HepG2 (cell line): Measurements from ENCODE around the gene PBX2.
A peak's percentile ranks its signal among the peaks of the same experiment; 100 is the strongest.

Experiments
- ATF7 ChIP-seq, 2 experiments: fragments of 450-650 bp in 1 of 2; sonication (generic) in 1 of 2; formaldehyde crosslinking in 1 of 2; IDR thresholded peaks; 2 replicates each; pipeline versions ENCODE4 v1.4.0 to v1.6.1; 2016 to 2020; ENCODE audit warnings: antibody characterized with exemption in 1 of 2, mild to moderate bottlenecking in 1 of 2, missing genetic modification reagents in 1 of 2
- CEBPB ChIP-seq: IDR thresholded peaks from 2 replicates; pipeline ENCODE4 v1.6.1; 2011; ENCODE audit warnings: low read depth, low read length, improper control_type of control experiment, borderline replicate concordance
- CTCF ChIP-seq: sonication (generic); formaldehyde crosslinking; IDR thresholded peaks from 2 replicates; pipeline ENCODE4 v1.5.0; 2020; ENCODE audit warnings: mild to moderate bottlenecking, missing genetic modification reagents, moderate library complexity
- EZH2 ChIP-seq: conservative IDR thresholded peaks from 2 replicates; pipeline ENCODE4 v1.6.1; 2012; ENCODE audit warnings: mild to moderate bottlenecking, low read depth, low read length, moderate library complexity
- FOSL2 ChIP-seq: sonication (generic); formaldehyde crosslinking; IDR thresholded peaks from 2 replicates; pipeline ENCODE4 v1.4.0; 2020; ENCODE audit warnings: missing genetic modification reagents
- FUBP1 ChIP-seq: sonication (generic); formaldehyde crosslinking; IDR thresholded peaks from 2 replicates; pipeline ENCODE4 v1.5.1; 2020; ENCODE audit warnings: missing genetic modification reagents, mild to moderate bottlenecking, borderline replicate concordance
- GPN1 ChIP-seq: sonication (generic); formaldehyde crosslinking; IDR thresholded peaks from 2 replicates; pipeline ENCODE4 v1.5.1; 2020; ENCODE audit warnings: missing genetic modification reagents, borderline replicate concordance
- HOXA7 ChIP-seq: sonication (generic); formaldehyde crosslinking; IDR thresholded peaks from 2 replicates; pipeline ENCODE4 v1.8.1; 2022; ENCODE audit warnings: mild to moderate bottlenecking, missing genetic modification reagents, moderate library complexity
- SP1 ChIP-seq, 2 experiments: fragments of 450-650 bp in 1 of 2; sonication (generic) in 1 of 2; formaldehyde crosslinking in 1 of 2; IDR thresholded peaks; 2 replicates each; pipeline versions ENCODE4 v1.4.0 to v1.6.1; 2016 to 2020; ENCODE audit warnings: missing genetic modification reagents in 1 of 2
- ZBTB21 ChIP-seq: sonication (generic); formaldehyde crosslinking; IDR thresholded peaks from 2 replicates; pipeline ENCODE4 v1.4.0; 2020; ENCODE audit warnings: missing genetic modification reagents
- ZBTB40 ChIP-seq, 2 experiments: fragments of 450-650 bp in 1 of 2; sonication (generic) in 1 of 2; formaldehyde crosslinking in 1 of 2; IDR thresholded peaks; 2 replicates each; pipeline versions ENCODE4 v1.6.1 to v1.8.0; 2016 to 2022; ENCODE audit warnings: antibody characterized with exemption in 1 of 2, mild to moderate bottlenecking in 1 of 2, missing genetic modification reagents in 1 of 2
- ZFP36 ChIP-seq: fragments of 150-350 bp; IDR thresholded peaks from 2 replicates; pipeline ENCODE4 v1.6.1; 2018; ENCODE audit warnings: borderline replicate concordance, low read length, low read depth; ENCODE audit not compliant: partially characterized antibody
- ZNF580 ChIP-seq: IDR thresholded peaks from 2 replicates; pipeline ENCODE4 v1.6.1; 2016; ENCODE audit warnings: low read depth, borderline replicate concordance

GRCh38 chr6:32177183-32177787 lies 12.7 kb downstream of the PBX2 start:
- TF ChIP-seq ATF7 (IDR thresholded peaks at IDR 0.05) (no peak), ATF7 (CRISPR knock-in tag; IDR thresholded peaks at IDR 0.05) (0 out of 2 replicates have a peak, but pooled peaks have one; percentile 27), GPN1 (CRISPR knock-in tag) (no peak), SP1 (IDR thresholded peaks at IDR 0.05) (no peak), SP1 (CRISPR knock-in tag; IDR thresholded peaks at IDR 0.05) (no peak), FUBP1 (CRISPR knock-in tag) (no peak), CEBPB (no peak), EZH2 (no peak), FOSL2 (no peak), ZNF580 (CRISPR knock-in tag) (no peak), ZFP36 (no peak), CTCF (CRISPR knock-in tag) (no peak), ZBTB40 (IDR thresholded peaks at IDR 0.05) (no peak), ZBTB40 (CRISPR knock-in tag; IDR thresholded peaks at IDR 0.05) (no peak; the same call in 1 of the 2 replicates), HOXA7 (no peak), ZBTB21 (CRISPR knock-in tag) (no peak)
